Loucy (cell line): Measurements from ENCODE around the gene YY1AP1.
"Not testable (repeated sequence)": the region's sequence is repeated elsewhere in the genome, so short reads cannot be mapped to it uniquely, and the experiment has no call there.

Experiments
- EZH2phosphoT487 ChIP-seq: fragments of 200-600 bp; IDR thresholded peaks from 2 replicates; pipeline ENCODE4 v1.6.1; 2018; ENCODE audit warnings: antibody characterized with exemption, mild to moderate bottlenecking, moderate library complexity, borderline replicate concordance
- TF ChIP-seq, protein P1 (sequence below): fragments of 200-600 bp; sonication (generic); conservative IDR thresholded peaks from 2 replicates; pipeline ENCODE4 v1.5.1; 2014; ENCODE audit warnings: mild to moderate bottlenecking, antibody characterized with exemption, low read length

DNA sequence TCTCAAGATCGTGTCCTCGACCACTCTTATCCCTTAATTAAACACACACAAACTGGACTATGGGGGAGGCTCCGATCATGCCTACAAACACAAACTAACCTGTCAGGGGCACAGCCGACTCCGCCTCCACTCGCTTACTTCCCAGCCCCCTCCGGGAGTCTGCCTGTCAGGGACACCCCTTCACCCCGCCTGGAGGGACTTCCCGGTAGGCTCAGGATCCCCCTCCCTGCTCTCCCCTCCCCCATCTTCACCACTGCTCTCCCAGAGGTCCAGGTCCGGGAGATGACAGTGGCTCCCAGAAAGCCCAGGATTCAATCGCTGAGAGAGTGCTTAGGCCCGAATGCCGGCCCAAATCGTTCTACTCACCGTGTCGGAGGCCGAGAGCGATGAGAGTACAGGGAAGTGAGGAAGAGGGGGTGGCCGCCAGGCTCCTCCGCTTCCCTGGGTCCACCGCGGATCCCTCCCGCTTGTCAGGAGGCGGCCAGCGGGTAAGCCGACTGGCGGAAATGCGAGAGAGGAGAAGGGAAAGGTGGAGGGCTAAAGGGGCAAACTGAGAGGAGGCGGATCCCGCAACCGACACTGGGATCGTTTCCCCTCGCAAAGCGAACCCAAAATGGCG is 760 bp downstream of the YY1AP1 start:
- TF ChIP-seq, protein P1, sequence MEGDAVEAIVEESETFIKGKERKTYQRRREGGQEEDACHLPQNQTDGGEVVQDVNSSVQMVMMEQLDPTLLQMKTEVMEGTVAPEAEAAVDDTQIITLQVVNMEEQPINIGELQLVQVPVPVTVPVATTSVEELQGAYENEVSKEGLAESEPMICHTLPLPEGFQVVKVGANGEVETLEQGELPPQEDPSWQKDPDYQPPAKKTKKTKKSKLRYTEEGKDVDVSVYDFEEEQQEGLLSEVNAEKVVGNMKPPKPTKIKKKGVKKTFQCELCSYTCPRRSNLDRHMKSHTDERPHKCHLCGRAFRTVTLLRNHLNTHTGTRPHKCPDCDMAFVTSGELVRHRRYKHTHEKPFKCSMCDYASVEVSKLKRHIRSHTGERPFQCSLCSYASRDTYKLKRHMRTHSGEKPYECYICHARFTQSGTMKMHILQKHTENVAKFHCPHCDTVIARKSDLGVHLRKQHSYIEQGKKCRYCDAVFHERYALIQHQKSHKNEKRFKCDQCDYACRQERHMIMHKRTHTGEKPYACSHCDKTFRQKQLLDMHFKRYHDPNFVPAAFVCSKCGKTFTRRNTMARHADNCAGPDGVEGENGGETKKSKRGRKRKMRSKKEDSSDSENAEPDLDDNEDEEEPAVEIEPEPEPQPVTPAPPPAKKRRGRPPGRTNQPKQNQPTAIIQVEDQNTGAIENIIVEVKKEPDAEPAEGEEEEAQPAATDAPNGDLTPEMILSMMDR = not testable (repeated sequence)
- TF ChIP-seq EZH2phosphoT487 = not testable (repeated sequence)
